K562 treated with DMSO at 1 percent for 48 hours (cell line): ENCODE measurements around the gene FRMPD4. TPM values are rescaled to one million over a fixed set of nuclear protein-coding genes. Genes with fewer than 3 reads are reported as not detected.

Experiments
- total RNA-seq: library from RNA; unstranded; fragments of 300-600 nt; gene quantifications from 2 replicates; pipeline ENCODE4 v1.2.3, GENCODE V29; 2022; ENCODE audit warnings: low replicate concordance; ENCODE audit errors: extremely low read depth

The FRMPD4 gene
- not detected in 2 replicates for total RNA-seq

DNA sequence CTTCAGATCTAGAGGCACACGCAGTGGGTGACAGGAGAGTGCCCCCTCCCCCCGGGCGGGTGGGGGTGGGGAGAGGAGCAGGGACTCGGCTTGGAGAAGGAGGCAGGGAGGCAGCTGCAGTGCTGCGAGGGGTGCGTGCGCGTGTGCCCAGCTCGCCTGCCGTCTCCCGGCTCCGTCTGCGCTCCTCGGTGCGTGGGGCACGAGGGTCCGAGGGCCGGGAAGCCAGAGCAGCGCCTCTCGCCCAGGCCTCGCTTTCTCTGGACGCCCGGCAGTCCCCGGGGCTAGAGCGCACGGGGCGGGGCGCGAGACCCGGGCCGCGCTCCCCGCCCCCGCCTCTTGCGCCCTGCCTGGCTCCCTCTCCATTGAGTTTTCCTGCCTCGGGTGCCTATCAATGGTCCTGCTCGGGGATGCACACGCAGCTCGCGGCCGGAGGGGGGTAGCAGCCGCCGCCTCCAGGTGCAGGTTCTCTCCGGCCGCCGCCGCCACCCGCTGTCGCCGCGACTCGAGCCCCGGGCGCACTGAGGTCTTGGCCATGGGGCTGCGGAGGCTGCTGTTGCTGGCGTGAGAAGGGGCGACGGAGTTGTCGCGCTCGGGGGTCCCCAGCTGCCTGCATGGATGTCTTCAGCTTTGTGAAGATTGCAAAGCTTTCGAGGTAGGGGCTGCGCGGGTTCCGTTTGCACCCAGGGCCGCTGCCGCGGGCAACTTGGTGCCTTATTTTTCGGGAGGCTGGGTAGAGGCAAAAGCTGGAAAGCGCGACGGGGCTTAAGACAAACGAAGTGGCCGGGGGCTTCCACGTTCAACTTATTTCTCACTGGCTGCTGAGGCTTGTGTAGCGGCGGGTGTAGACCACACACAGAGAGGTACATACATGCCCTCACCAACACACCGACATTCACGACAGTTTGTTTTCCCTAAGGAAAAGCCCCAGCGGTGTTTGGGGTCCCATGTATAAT lies at the start of gene FRMPD4:
FRMPD4 (plus strand) TSS at position 113 of the 953 bp plus-strand sequence; CDS start at position 612, 499 bp downstream.

